Ovary (tissue), 9 donors: ENCODE results near the gene VASP. TPM values are rescaled to one million over a fixed set of nuclear protein-coding genes. Genes with fewer than 3 reads are reported as not detected.

Experiments used
- DNase-seq, 5 donors: peaks; one replicate each; pipeline ENCODE4 v3.0.0-alpha.2; 2019 to 2020
- H3K27ac ChIP-seq, 2 donors: fragments of 200-600 bp; one replicate each; pipeline versions ENCODE4 v1.5.1 to v1.8.0; 2019 to 2022
- H3K27me3 ChIP-seq: fragments of 200-600 bp; one replicate; pipeline ENCODE4 v1.8.0; 2022
- H3K36me3 ChIP-seq: fragments of 200-600 bp; sonication (generic); one replicate; pipeline ENCODE4 v1.5.1; 2019
- H3K4me1 ChIP-seq: one replicate; pipeline ENCODE4 v1.8.1; 2013; ENCODE audit warnings: mild to moderate bottlenecking, moderate library complexity; ENCODE audit not compliant: insufficient read depth
- H3K4me3 ChIP-seq: fragments of 200-600 bp; sonication (generic); one replicate; pipeline ENCODE4 v1.5.1; 2017
- H3K9me3 ChIP-seq, 2 donors: fragments of 200-600 bp in 1 of 2; sonication (generic) in 1 of 2; one replicate each; pipeline versions ENCODE4 v1.5.1 to v1.8.1; 2013 to 2019; ENCODE audit warnings: mild to moderate bottlenecking in 1 of 2, moderate library complexity in 1 of 2
- CTCF ChIP-seq, 3 donors: fragments of 450-650 bp in 2 of 3; fragments of 200-600 bp in 1 of 3; IDR thresholded peaks; one replicate each; pipeline versions ENCODE4 v1.5.1 to v1.8.0; 2016 to 2022; ENCODE audit warnings: antibody characterized with exemption in 3 of 3, mild to moderate bottlenecking in 1 of 3
- EP300 ChIP-seq: sonication (generic); formaldehyde crosslinking; IDR thresholded peaks from one replicate; pipeline ENCODE4 v1.6.1; 2017; ENCODE audit warnings: antibody characterized with exemption
- POLR2A ChIP-seq: fragments of 450-650 bp; IDR thresholded peaks from one replicate; pipeline ENCODE4 v1.6.1; 2017; ENCODE audit warnings: antibody characterized with exemption, mild to moderate bottlenecking, moderate library complexity
- WGBS, 3 donors: extraction: QIAGEN DNeasy Blood & Tissue Kit in 1 of 3; methylation state at CpG; one replicate each; pipeline versions ENCODE4 v1.1.5 to v1.1.7; 2013 to 2017; 5-methylcytosine and 5-hydroxymethylcytosine counted together
- intact Hi-C, 4 donors: fragments of 100-400 bp; cut with DNase I; formaldehyde crosslinking; loops; one replicate each; pipeline versions ENCODE4 v1.11.0 to v1.15.1; 2022 to 2023
- polyA plus RNA-seq, 2 donors: library from polyadenylated mRNA; stranded (reverse); fragments of 200-250 nt in 1 of 2; fragments of 350-450 nt in 1 of 2; fragmentation: Illumina TruSeq in 1 of 2; extraction: RNeasy Lipid Tissue Mini Kit (QIAGEN cat#74804) in 1 of 2; gene quantifications; one replicate each; pipeline ENCODE4 v1.2.3, GENCODE V29; 2013 to 2014
- total RNA-seq, 7 donors: library from RNA; depleted of rRNA in 2 of 7; stranded (reverse); fragments of >200 nt in 2 of 7; fragmentation: NEBNext Ultra II Directional in 3 of 7; extraction: Animal tissue kit (Norgen Biotek cat#: 25700) in 3 of 7; gene quantifications; one replicate each; pipeline versions ENCODE4 v1.1.0 to v1.2.4, GENCODE V29; 2016 to 2023
- donor health status: DM: no; HTN: no; CAD: no; lungs with moderate emphysema.
- donor health status: DM: no; HTN: no; CAD: no.
- donor health status: Bipolar disorder and iron deficiency.
- donor health status: DM: yes; HTN: yes; CAD: no.
- donor health status: DM: no; HTN: no; CAD: no.
- donor health status: DM: yes; HTN: yes; CAD: no.

VASP gene
- total and polyA plus RNA-seq, 9 donors = 15.7 to 83.2 (median 49.0) TPM

GRCh38 chr19:45467456-45468158 lies 39.7 kb upstream of the VASP start, which contains the start of gene FOSB:
Gene FOSB, plus strand, starts transcription at chr19:45467996. Its CDS starts 591 bp downstream, at chr19:45468587.
- 0 to 1% (median 0%) methylated on average over 56 of the region's 56 CpGs for WGBS, 3 donors
- intact Hi-C loops = no loop called here

DNA sequence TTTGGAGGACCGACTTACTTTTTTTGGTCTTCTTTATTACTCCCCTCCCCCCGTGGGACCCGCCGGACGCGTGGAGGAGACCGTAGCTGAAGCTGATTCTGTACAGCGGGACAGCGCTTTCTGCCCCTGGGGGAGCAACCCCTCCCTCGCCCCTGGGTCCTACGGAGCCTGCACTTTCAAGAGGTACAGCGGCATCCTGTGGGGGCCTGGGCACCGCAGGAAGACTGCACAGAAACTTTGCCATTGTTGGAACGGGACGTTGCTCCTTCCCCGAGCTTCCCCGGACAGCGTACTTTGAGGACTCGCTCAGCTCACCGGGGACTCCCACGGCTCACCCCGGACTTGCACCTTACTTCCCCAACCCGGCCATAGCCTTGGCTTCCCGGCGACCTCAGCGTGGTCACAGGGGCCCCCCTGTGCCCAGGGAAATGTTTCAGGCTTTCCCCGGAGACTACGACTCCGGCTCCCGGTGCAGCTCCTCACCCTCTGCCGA lies 39.1 kb upstream of the VASP start:
- WGBS, 3 donors = 0 to 1% (median 1%) methylated on average over 31 of the region's 31 CpGs
- H3K4me1 ChIP-seq = peaks cover 12% of the 10 kb centered on the region
- peak overlapping the region; percentile 90 to 95 for H3K27ac ChIP-seq
- peak in 4 of 5 donors; percentile 35 to 68 (median 62) for DNase-seq
- intact Hi-C loops = no loop called here
- H3K9me3 ChIP-seq = no peaks in the 10 kb centered on the region
- no peaks in the 10 kb centered on the region for H3K27me3 ChIP-seq
- peak overlapping the region; percentile 53 for H3K4me3 ChIP-seq
- TF ChIP-seq CTCF (IDR thresholded peaks at IDR 0.05) = no peak
- no peak for TF ChIP-seq POLR2A
- TF ChIP-seq EP300 = no peak
- no peaks in the 10 kb centered on the region for H3K36me3 ChIP-seq

More at GRCh38 chr19:45467456-45468158, 39.7 kb upstream of the VASP start, which contains the start of gene FOSB:
- peak; percentile 89 for TF ChIP-seq EP300
- TF ChIP-seq CTCF (IDR thresholded peaks at IDR 0.05) = peak in 1 of 3 donors; percentile 21
- peak; percentile 96 for TF ChIP-seq POLR2A
- Histone ChIP-seq H3K27ac (peak within 1 kb of the TSS; percentile 90 to 95), H3K36me3 (no peaks in the 10 kb centered on the region), H3K4me3 (peak within 1 kb of the TSS; percentile 53), H3K9me3 (no peaks in the 10 kb centered on the region), H3K27me3 (no peaks in the 10 kb centered on the region), H3K4me1 (peaks cover 12% of the 10 kb centered on the region)
- DNase-seq = peak; percentile 93 to 97 (median 97)

- WGBS, 3 donors = 0% methylated on average over 18 of the region's 19 CpGs
- TF ChIP-seq CTCF (IDR thresholded peaks at IDR 0.05) (no peak), EP300 (no peak), POLR2A (no peak)
- intact Hi-C loops = no loop called here
- no peaks in the 10 kb centered on the region for H3K36me3 ChIP-seq
- H3K27ac ChIP-seq = peak overlapping the region; percentile 90 to 95
- H3K4me3 ChIP-seq = peak overlapping the region; percentile 53
- DNase-seq = no peak
- peaks cover 12% of the 10 kb centered on the region for H3K4me1 ChIP-seq
- no peaks in the 10 kb centered on the region for H3K27me3 ChIP-seq
- no peaks in the 10 kb centered on the region for H3K9me3 ChIP-seq
Measured at GRCh38 chr19:45468803-45469131, 38.5 kb upstream of the VASP start.

GRCh38 chr19:45469132-45469944 lies 37.9 kb upstream of the VASP start:
- H3K27me3 ChIP-seq = no peaks in the 10 kb centered on the region
- TF ChIP-seq POLR2A (peak; percentile 72), CTCF (IDR thresholded peaks at IDR 0.05) (peak in 1 of 3 donors; percentile 7), EP300 (peak; percentile 92)
- no peaks in the 10 kb centered on the region for H3K36me3 ChIP-seq
- 0 to 1% (median 1%) methylated on average over 62 to 65 of the region's 66 CpGs for WGBS, 3 donors
- no peaks in the 10 kb centered on the region for H3K9me3 ChIP-seq
- H3K27ac ChIP-seq = peak overlapping the region; percentile 90 to 95
- intact Hi-C loops = no loop called here
- DNase-seq = peak; percentile 89 to 96 (median 93)
- H3K4me3 ChIP-seq = peak overlapping the region; percentile 53
- H3K4me1 ChIP-seq = peaks cover 12% of the 10 kb centered on the region
